WTC11 (cell line): ENCODE results near the gene ABI2. TPM values are rescaled to one million over a fixed set of nuclear protein-coding genes. Genes with fewer than 3 reads are reported as not detected.

Source experiments
- ATAC-seq: fragments of 200-7000 bp; cut with Tn5 transposase; 2 replicates; pipeline ENCODE4 v1.10.0; 2021; ENCODE audit warnings: mild to moderate bottlenecking, moderate library complexity
- CTCF ChIA-PET: fragments of 300-600 bp; sonication (Branson Sonifier 250); formaldehyde crosslinking; loops from one replicate; lab custom pipeline; 2021; ENCODE audit warnings: antibody characterized with exemption; lab: Charles Lee
- POLR2A ChIA-PET: fragments of 350-600 bp; sonication (Branson Sonifier 250); formaldehyde crosslinking; loops from one replicate; lab custom pipeline; 2021; ENCODE audit warnings: antibody characterized with exemption; lab: Charles Lee
- DNase-seq: peaks from one replicate; pipeline ENCODE4 v3.0.0; 2021; ENCODE audit warnings: low spot score
- H3K27ac Mint-ChIP-seq: 2 replicates; pipeline ENCODE4 v1.8.0; 2021; ENCODE audit warnings: mixed read lengths
- H3K27me3 Mint-ChIP-seq: 2 replicates; pipeline ENCODE4 v1.8.0; 2021; ENCODE audit warnings: low read depth, mild to moderate bottlenecking, moderate library complexity, mixed read lengths
- H3K36me3 Mint-ChIP-seq: 2 replicates; pipeline ENCODE4 v1.8.0; 2021; ENCODE audit warnings: mixed read lengths
- H3K4me1 Mint-ChIP-seq: 2 replicates; pipeline ENCODE4 v1.8.0; 2022; ENCODE audit warnings: mixed read lengths
- H3K4me3 Mint-ChIP-seq: 2 replicates; pipeline ENCODE4 v1.8.0; 2021; ENCODE audit warnings: mild to moderate bottlenecking, moderate library complexity, mixed read lengths
- H3K9me3 Mint-ChIP-seq: 2 replicates; pipeline ENCODE4 v1.8.0; 2021; ENCODE audit warnings: mixed read lengths
- AR ChIP-seq: fragments of 250-450 bp; sonication (Bioruptor Pico); IDR thresholded peaks from 2 replicates; pipeline ENCODE4 v1.9.0; 2021; ENCODE audit warnings: mild to moderate bottlenecking
- ATF1 ChIP-seq: sonication (generic); formaldehyde crosslinking; IDR thresholded peaks from 2 replicates; pipeline ENCODE4 v1.8.1; 2023; ENCODE audit warnings: mild to moderate bottlenecking, moderate library complexity, missing genetic modification reagents
- CBFB ChIP-seq: sonication (generic); formaldehyde crosslinking; IDR thresholded peaks from 2 replicates; pipeline ENCODE4 v1.8.1; 2022; ENCODE audit warnings: mild to moderate bottlenecking, low read depth, missing genetic modification reagents
- ELF4 ChIP-seq: sonication (generic); formaldehyde crosslinking; IDR thresholded peaks from 2 replicates; pipeline ENCODE4 v1.8.1; 2022; ENCODE audit warnings: low read depth, mild to moderate bottlenecking, moderate library complexity, missing genetic modification reagents
- ETV6 ChIP-seq: sonication (generic); formaldehyde crosslinking; IDR thresholded peaks from 2 replicates; pipeline ENCODE4 v1.8.1; 2022; ENCODE audit warnings: mild to moderate bottlenecking, missing genetic modification reagents
- GABPB1 ChIP-seq: sonication (generic); formaldehyde crosslinking; IDR thresholded peaks from 2 replicates; pipeline ENCODE4 v1.8.1; 2023; ENCODE audit warnings: mild to moderate bottlenecking, missing genetic modification reagents
- NFYB ChIP-seq: sonication (generic); formaldehyde crosslinking; conservative IDR thresholded peaks from 2 replicates; pipeline ENCODE4 v1.8.0; 2022; ENCODE audit warnings: low read depth, missing genetic modification reagents
- NR1H2 ChIP-seq: sonication (generic); formaldehyde crosslinking; IDR thresholded peaks from 2 replicates; pipeline ENCODE4 v1.9.0; 2021; ENCODE audit warnings: mild to moderate bottlenecking, moderate library complexity, missing genetic modification reagents
- NR3C1 ChIP-seq: sonication (generic); formaldehyde crosslinking; conservative IDR thresholded peaks from 2 replicates; pipeline ENCODE4 v1.8.1; 2023; ENCODE audit warnings: low read depth, mild to moderate bottlenecking, missing genetic modification reagents
- SMAD3 ChIP-seq: sonication (generic); formaldehyde crosslinking; IDR thresholded peaks from 2 replicates; pipeline ENCODE4 v1.8.0; 2022; ENCODE audit warnings: missing genetic modification reagents, mild to moderate bottlenecking, borderline replicate concordance
- TCF7 ChIP-seq: sonication (generic); formaldehyde crosslinking; IDR thresholded peaks from 2 replicates; pipeline ENCODE4 v1.8.0; 2022; ENCODE audit warnings: mild to moderate bottlenecking, low read depth, missing genetic modification reagents, moderate library complexity
- TEAD1 ChIP-seq: sonication (generic); formaldehyde crosslinking; IDR thresholded peaks from 2 replicates; pipeline ENCODE4 v1.8.0; 2022; ENCODE audit warnings: mild to moderate bottlenecking, missing genetic modification reagents
- ZNF219 ChIP-seq: sonication (generic); formaldehyde crosslinking; IDR thresholded peaks from 2 replicates; pipeline ENCODE4 v1.8.0; 2023; ENCODE audit warnings: missing genetic modification reagents, mild to moderate bottlenecking, borderline replicate concordance
- ZNF281 ChIP-seq: sonication (generic); formaldehyde crosslinking; IDR thresholded peaks from 2 replicates; pipeline ENCODE4 v1.8.0; 2023; ENCODE audit warnings: mild to moderate bottlenecking, missing genetic modification reagents
- ZNF396 ChIP-seq: fragments of 250-450 bp; sonication (Bioruptor Pico); IDR thresholded peaks from 2 replicates; pipeline ENCODE4 v1.8.0; 2021; ENCODE audit warnings: mild to moderate bottlenecking, moderate library complexity, borderline replicate concordance
- ZNF512 ChIP-seq: sonication (generic); formaldehyde crosslinking; IDR thresholded peaks from 2 replicates; pipeline ENCODE4 v1.8.1; 2022; ENCODE audit warnings: missing genetic modification reagents, borderline replicate concordance
- total RNA-seq: library from RNA; stranded (reverse); gene quantifications from 3 replicates; pipeline ENCODE4 v1.2.3, GENCODE V29; 2021
- TF ChIP-seq, protein P1 (sequence below): fragments of 250-450 bp; sonication (Bioruptor Pico); conservative IDR thresholded peaks from 2 replicates; pipeline ENCODE4 v1.9.0; 2021; ENCODE audit warnings: mild to moderate bottlenecking
- TF ChIP-seq, protein P2 (sequence below): sonication (generic); formaldehyde crosslinking; IDR thresholded peaks from 2 replicates; pipeline ENCODE4 v1.8.1; 2023; ENCODE audit warnings: mild to moderate bottlenecking, moderate library complexity, missing genetic modification reagents

ABI2 gene
- total RNA-seq, 1 experiment from 2014 or later: 121 TPM

GRCh38 chr2:203352604-203353255 lies 24.5 kb downstream of the ABI2 start:
- Mint-ChIP-seq H3K4me1 (peaks cover under 1% of the 10 kb centered on the region; the same call in 1 of the 2 replicates), H3K9me3 (no peaks in the 10 kb centered on the region), H3K27ac (no peak overlapping the region), H3K4me3 (no peak overlapping the region), H3K27me3 (no peaks in the 10 kb centered on the region), H3K36me3 (no peaks in the 10 kb centered on the region)
- no peak for TF ChIP-seq AR
- TF ChIP-seq, protein P1, sequence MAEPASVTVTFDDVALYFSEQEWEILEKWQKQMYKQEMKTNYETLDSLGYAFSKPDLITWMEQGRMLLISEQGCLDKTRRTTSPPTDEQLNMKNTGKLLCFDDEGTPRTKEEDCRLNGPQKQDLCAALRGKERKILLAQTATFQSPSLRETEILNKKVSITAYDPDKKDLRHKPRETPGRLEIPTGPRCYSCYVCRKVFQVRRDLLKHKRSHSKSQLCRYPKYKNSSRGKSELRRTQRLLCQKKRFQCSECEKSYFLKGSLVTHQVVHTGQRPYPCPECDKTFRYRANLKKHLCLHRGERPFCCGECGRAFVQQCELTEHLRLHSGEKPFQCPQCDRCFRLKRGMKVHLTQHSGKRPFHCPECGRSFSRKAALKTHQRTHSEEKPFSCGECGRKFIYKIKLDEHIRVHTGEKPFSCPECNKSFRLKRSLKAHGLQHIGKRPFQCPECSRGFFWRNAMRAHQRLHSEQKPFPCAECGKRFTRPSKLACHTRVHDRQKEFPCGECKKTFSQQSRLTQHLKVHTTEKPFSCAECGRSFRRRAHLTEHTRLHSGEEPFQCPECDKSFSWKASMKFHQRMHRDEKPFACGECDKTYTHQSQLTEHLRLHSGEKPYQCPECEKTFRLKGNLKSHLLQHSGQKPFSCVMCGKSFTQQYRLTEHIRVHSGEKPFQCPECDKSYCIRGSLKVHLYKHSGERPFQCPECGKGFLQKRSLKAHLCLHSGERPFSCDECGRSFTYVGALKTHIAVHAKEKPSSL (CRISPR knock-in tag): no peak
- TF ChIP-seq ATF1 (CRISPR knock-in tag): no peak
- TF ChIP-seq NFYB (CRISPR knock-in tag): no peak
- no peak for TF ChIP-seq GABPB1 (CRISPR knock-in tag)
- no peak for TF ChIP-seq ZNF512 (CRISPR knock-in tag)
- TF ChIP-seq SMAD3 (CRISPR knock-in tag): no peak
- TF ChIP-seq TEAD1 (CRISPR knock-in tag): no peak
- TF ChIP-seq NR3C1: no peak
- DNase-seq (no peak), ATAC-seq (no peak)
- ChIA-PET CTCF (no interaction called here), POLR2A (no interaction called here)

DNA sequence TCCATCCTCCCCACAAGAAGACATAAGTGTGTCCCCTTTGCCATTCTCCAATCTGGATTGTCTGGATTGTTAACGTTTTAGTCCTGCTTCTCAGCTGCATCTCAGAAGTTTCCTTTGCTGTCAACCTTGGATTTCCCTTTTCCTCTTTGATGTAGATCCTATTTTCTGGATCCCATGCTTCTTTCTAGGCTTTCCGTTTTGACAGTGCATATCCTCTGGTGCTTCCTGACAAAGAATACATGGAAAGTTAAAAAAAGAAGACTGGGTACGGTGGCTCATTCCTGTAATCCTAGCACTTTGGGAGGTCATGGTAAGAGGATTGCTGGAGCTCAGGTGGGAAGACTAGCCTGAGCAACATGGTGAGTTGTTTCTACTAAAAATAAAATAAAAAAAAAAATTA lies 26.8 kb downstream of the ABI2 start:
- no peaks in the 10 kb centered on the region for H3K27me3 Mint-ChIP-seq
- H3K4me1 Mint-ChIP-seq: no peaks in the 10 kb centered on the region
- H3K36me3 Mint-ChIP-seq: peaks cover 14% of the 10 kb centered on the region
- H3K9me3 Mint-ChIP-seq: peaks cover 10% of the 10 kb centered on the region
- H3K27ac Mint-ChIP-seq: peak overlapping the region; percentile 91
- ChIA-PET POLR2A (interaction anchor here (1.0 kb wide), 1 partner anchor 26 kb away, joined by 3 read pairs; no protein-coding TSS in a partner anchor), CTCF (interaction anchor here (0.8 kb wide), 1 partner anchor 74 kb away, joined by 3 read pairs; no protein-coding TSS in a partner anchor)
- no peak overlapping the region for H3K4me3 Mint-ChIP-seq
- DNase-seq (no peak), ATAC-seq (no peak)
- TF ChIP-seq CBFB (CRISPR knock-in tag) (no peak), TCF7 (CRISPR knock-in tag) (no peak), ZNF219 (CRISPR knock-in tag) (no peak), ZNF512 (CRISPR knock-in tag) (no peak), ELF4 (CRISPR knock-in tag) (no peak), NR1H2 (CRISPR knock-in tag) (no peak), ZNF281 (CRISPR knock-in tag) (no peak), ETV6 (CRISPR knock-in tag) (no peak), NFYB (CRISPR knock-in tag) (no peak), ZNF396 (CRISPR knock-in tag) (no peak)
- TF ChIP-seq, protein P2, sequence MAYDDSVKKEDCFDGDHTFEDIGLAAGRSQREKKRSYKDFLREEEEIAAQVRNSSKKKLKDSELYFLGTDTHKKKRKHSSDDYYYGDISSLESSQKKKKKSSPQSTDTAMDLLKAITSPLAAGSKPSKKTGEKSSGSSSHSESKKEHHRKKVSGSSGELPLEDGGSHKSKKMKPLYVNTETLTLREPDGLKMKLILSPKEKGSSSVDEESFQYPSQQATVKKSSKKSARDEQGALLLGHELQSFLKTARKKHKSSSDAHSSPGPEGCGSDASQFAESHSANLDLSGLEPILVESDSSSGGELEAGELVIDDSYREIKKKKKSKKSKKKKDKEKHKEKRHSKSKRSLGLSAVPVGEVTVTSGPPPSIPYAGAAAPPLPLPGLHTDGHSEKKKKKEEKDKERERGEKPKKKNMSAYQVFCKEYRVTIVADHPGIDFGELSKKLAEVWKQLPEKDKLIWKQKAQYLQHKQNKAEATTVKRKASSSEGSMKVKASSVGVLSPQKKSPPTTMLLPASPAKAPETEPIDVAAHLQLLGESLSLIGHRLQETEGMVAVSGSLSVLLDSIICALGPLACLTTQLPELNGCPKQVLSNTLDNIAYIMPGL (CRISPR knock-in tag): no peak
